GM21423 (cell line): ENCODE results near the gene ALDH5A1.
A peak's percentile ranks its signal among the peaks of the same experiment; 100 is the strongest.

Experiments
- ATAC-seq: cut with Tn5 transposase; IDR thresholded peaks from one replicate; pipeline ENCODE4 v1.9.1; 2021; ENCODE audit warnings: mild to moderate bottlenecking, moderate library complexity; ENCODE audit not compliant: unreplicated experiment

ALDH5A1 gene

GRCh38 chr6:24565196-24565595 lies 70.4 kb downstream of the ALDH5A1 start:
- no peak for ATAC-seq

GRCh38 chr6:24566020-24566767 lies 71.4 kb downstream of the ALDH5A1 start:
- ATAC-seq: no peak

GRCh38 chr6:24568683-24569082 lies 73.9 kb downstream of the ALDH5A1 start:
- ATAC-seq: no peak

GRCh38 chr6:24569811-24570210 lies 75.0 kb downstream of the ALDH5A1 start:
- ATAC-seq: no peak

GRCh38 chr6:24571361-24571760 lies 76.6 kb downstream of the ALDH5A1 start:
- ATAC-seq: no peak

- peak; percentile 82 for ATAC-seq
Measured at GRCh38 chr6:24574809-24575208, 80.0 kb downstream of the ALDH5A1 start.

- ATAC-seq: no peak
Measured at GRCh38 chr6:24576447-24576846, 81.7 kb downstream of the ALDH5A1 start.

GRCh38 chr6:24581084-24581669 lies 86.4 kb downstream of the ALDH5A1 start:
- peak; percentile 72 for ATAC-seq

GRCh38 chr6:24583463-24584381 lies 89.0 kb downstream of the ALDH5A1 start:
- ATAC-seq: peak; percentile 74

GRCh38 chr6:24584382-24584720 lies 89.6 kb downstream of the ALDH5A1 start:
- no peak for ATAC-seq
